Activated T-helper 1 cell treated with Interleukin-2 at 50 U/mL for 16 hours (primary cell): ENCODE measurements around the gene ELL3.
"Not testable (repeated sequence)": the region's sequence is repeated elsewhere in the genome, so short reads cannot be mapped to it uniquely, and the experiment has no call there.

ENCODE experiments used
- DNase-seq: peaks from one replicate; pipeline ENCODE4 v3.0.0-alpha.2; 2020; ENCODE audit warnings: low read depth

The ELL3 gene

GRCh38 chr15:43776718-43777266 is at the start of gene ELL3:
TSS of gene ELL3 (minus strand) at chr15:43776966. CDS start at chr15:43776901, 65 bp downstream.
- peak; percentile 67 for DNase-seq

- DNase-seq = no peak
Observed at GRCh38 chr15:43826029-43826507, 49.3 kb upstream of the ELL3 start.

- DNase-seq = not testable (repeated sequence)
Observed at GRCh38 chr15:43825305-43825704, 48.5 kb upstream of the ELL3 start.

GRCh38 chr15:43824302-43825246 is 47.8 kb upstream of the ELL3 start, which contains the start of gene MFAP1:
TSS of gene MFAP1 (minus strand) at chr15:43824690. CDS start at chr15:43824569, 121 bp downstream.
- peak; percentile 84 for DNase-seq

GRCh38 chr15:43821505-43821904 is 44.7 kb upstream of the ELL3 start:
- no peak for DNase-seq

GRCh38 chr15:43815064-43815463 is 38.3 kb upstream of the ELL3 start:
- not testable (repeated sequence) for DNase-seq

GRCh38 chr15:43808960-43809678 is 32.4 kb upstream of the ELL3 start:
- DNase-seq = no peak

GRCh38 chr15:43808435-43808950 is 31.7 kb upstream of the ELL3 start:
- no peak for DNase-seq

- DNase-seq = not testable (repeated sequence)
Observed at GRCh38 chr15:43802676-43803075, 25.9 kb upstream of the ELL3 start.

- DNase-seq = peak; percentile 88
Observed at GRCh38 chr15:43800286-43801141, 23.7 kb upstream of the ELL3 start, which contains the start of gene HYPK. TSS of gene HYPK (plus strand) at chr15:43800599. CDS start at chr15:43800623, 24 bp downstream.

GRCh38 chr15:43799945-43800285 is 23.1 kb upstream of the ELL3 start, which contains the start of gene SERINC4:
TSS of gene SERINC4 (minus strand) at chr15:43800220. CDS start at chr15:43799986, 234 bp downstream.
- no peak for DNase-seq

- DNase-seq = no peak
Observed at GRCh38 chr15:43799209-43799944, 22.6 kb upstream of the ELL3 start.

GRCh38 chr15:43796566-43796965 is 19.8 kb upstream of the ELL3 start:
- no peak for DNase-seq

GRCh38 chr15:43795997-43796396 is 19.2 kb upstream of the ELL3 start:
- DNase-seq = no peak

GRCh38 chr15:43795197-43795596 is 18.4 kb upstream of the ELL3 start:
- no peak for DNase-seq

- DNase-seq = no peak
Observed at GRCh38 chr15:43794269-43795037, 17.7 kb upstream of the ELL3 start.

GRCh38 chr15:43793647-43794046 is 16.9 kb upstream of the ELL3 start:
- no peak for DNase-seq

GRCh38 chr15:43792761-43793476 is 16.2 kb upstream of the ELL3 start:
- peak; percentile 7 for DNase-seq
